HepG2 (cell line): Measurements from ENCODE around the gene KDM6B. TPM values are rescaled to one million over a fixed set of nuclear protein-coding genes. Genes with fewer than 3 reads are reported as not detected.

Source experiments
- ATAC-seq: fragments of 200-7000 bp; cut with Tn5 transposase; 3 replicates; pipeline ENCODE4 v1.9.1; 2020; ENCODE audit warnings: mild to moderate bottlenecking, moderate library complexity
- BruUV-seq: library from RNA; stranded (reverse); fragments of 400-500 nt; replicated peaks from 2 replicates; lab custom pipeline; 2021; lab: Mats Ljungman, UMichigan
- CTCF ChIA-PET: fragments of 300-600 bp; formaldehyde crosslinking; extraction: SDS; loops from one replicate; lab custom pipeline; 2021; ENCODE audit warnings: low total read pairs, inconsistent platforms, low intra/inter-chr PET ratio; lab: Yijun Ruan, JAX
- POLR2A ChIA-PET: fragments of 350-600 bp; sonication (Branson Sonifier 250); formaldehyde crosslinking; loops from one replicate; lab custom pipeline; 2020; ENCODE audit warnings: antibody characterized with exemption, inconsistent platforms; lab: Yijun Ruan, JAX
- DNase-seq: peaks from one replicate; pipeline ENCODE4 v3.0.0-alpha.2; 2015; ENCODE audit warnings: low spot score
- FAIRE-seq: peaks from 3 replicates; lab custom pipeline; 2011; peaks lifted over from hg19 to GRCh38; lab: Jason Lieb, UNC
- H2AFZ ChIP-seq: one replicate; pipeline ENCODE4 v1.6.1; 2011; ENCODE audit warnings: low read length, inconsistent platforms
- H3K27ac ChIP-seq: fragments of 300-600 bp; 3 replicates; pipeline ENCODE4 v1.8.0; 2011; ENCODE audit warnings: mixed run types, mild to moderate bottlenecking, mixed read lengths, low read length, inconsistent platforms; ENCODE audit not compliant: insufficient read depth; ENCODE audit errors: extremely low read length
- H3K27me3 ChIP-seq, 2 experiments: fragments of 200-600 bp in 1 of 2; 2 replicates in 1 of 2; 3 replicates in 1 of 2; pipeline versions ENCODE4 v1.6.0 to v1.8.0; 2011; ENCODE audit warnings: low read length in 2 of 2, mild to moderate bottlenecking in 2 of 2, moderate library complexity in 2 of 2, inconsistent platforms in 1 of 2; ENCODE audit not compliant: insufficient read depth in 2 of 2, control insufficient read depth in 1 of 2
- H3K36me3 ChIP-seq, 2 experiments: fragments of 200-600 bp in 1 of 2; replicated peaks in 1 of 2; 2 replicates in 1 of 2; 3 replicates in 1 of 2; pipeline versions ENCODE4 v1.5.1 to v1.8.0; 2011; ENCODE audit warnings: low read length in 2 of 2, inconsistent platforms in 1 of 2; ENCODE audit not compliant: insufficient read depth in 2 of 2, control insufficient read depth in 1 of 2
- H3K4me1 ChIP-seq: 2 replicates; pipeline ENCODE4 v1.5.1; 2012; ENCODE audit warnings: low read length, inconsistent platforms; ENCODE audit not compliant: insufficient read depth
- H3K4me2 ChIP-seq: 2 replicates; pipeline ENCODE4 v1.6.0; 2011; ENCODE audit warnings: low read depth, low read length, inconsistent platforms
- H3K4me3 ChIP-seq, 3 experiments: fragments of 200-600 bp in 1 of 3; sonication (generic), shearing (Covaris generic) in 1 of 3; replicated peaks in 1 of 3; 2 replicates each; pipeline ENCODE4 v1.5.1; 2011 to 2016; ENCODE audit warnings: low read length in 3 of 3, inconsistent platforms in 2 of 3, low read depth in 2 of 3, mild to moderate bottlenecking in 2 of 3, control low read depth in 1 of 3, mixed read lengths in 1 of 3; ENCODE audit not compliant: insufficient read depth in 1 of 3
- H3K79me2 ChIP-seq: one replicate; pipeline ENCODE4 v1.6.1; 2011; ENCODE audit warnings: low read length, inconsistent platforms; ENCODE audit not compliant: insufficient read depth
- H3K9ac ChIP-seq: 2 replicates; pipeline ENCODE4 v1.6.0; 2011; ENCODE audit warnings: mild to moderate bottlenecking, low read depth, low read length, inconsistent platforms; ENCODE audit not compliant: insufficient read depth
- H3K9me3 ChIP-seq: 2 replicates; pipeline ENCODE4 v1.5.1; 2012; ENCODE audit warnings: mild to moderate bottlenecking, low read length
- H4K20me1 ChIP-seq: 2 replicates; pipeline ENCODE4 v1.6.0; 2011; ENCODE audit warnings: inconsistent platforms, mild to moderate bottlenecking, low read length, moderate library complexity; ENCODE audit not compliant: insufficient read depth
- ETV6 ChIP-seq: sonication (generic); formaldehyde crosslinking; conservative IDR thresholded peaks from 2 replicates; pipeline ENCODE4 v1.4.0; 2020; ENCODE audit warnings: missing genetic modification reagents
- FLYWCH1 ChIP-seq: sonication (generic); formaldehyde crosslinking; IDR thresholded peaks from 2 replicates; pipeline ENCODE4 v1.8.1; 2023; ENCODE audit warnings: mild to moderate bottlenecking, missing genetic modification reagents
- MAZ ChIP-seq, 2 experiments: sonication (generic) in 1 of 2; formaldehyde crosslinking in 1 of 2; IDR thresholded peaks; 2 replicates each; pipeline versions ENCODE4 v1.5.0 to v1.6.1; 2012 to 2020; ENCODE audit warnings: low read depth in 2 of 2, mild to moderate bottlenecking in 2 of 2, borderline replicate concordance in 1 of 2, improper control_type of control experiment in 1 of 2, low read length in 1 of 2, missing genetic modification reagents in 1 of 2, moderate library complexity in 1 of 2
- POLR2A ChIP-seq, 2 experiments: IDR thresholded peaks; 2 replicates each; pipeline ENCODE4 v1.6.1; 2011; ENCODE audit warnings: low read depth in 2 of 2, low read length in 2 of 2, mild to moderate bottlenecking in 1 of 2, moderate library complexity in 1 of 2; ENCODE audit not compliant: insufficient read depth in 1 of 2
- SALL1 ChIP-seq: sonication (generic); formaldehyde crosslinking; IDR thresholded peaks from 2 replicates; pipeline ENCODE4 v1.8.0; 2022; ENCODE audit warnings: mild to moderate bottlenecking, missing genetic modification reagents
- SMYD3 ChIP-seq: sonication (generic); formaldehyde crosslinking; IDR thresholded peaks from 2 replicates; pipeline ENCODE4 v1.8.1; 2023; ENCODE audit warnings: mild to moderate bottlenecking, missing genetic modification reagents
- TSC22D2 ChIP-seq: sonication (generic); formaldehyde crosslinking; IDR thresholded peaks from 2 replicates; pipeline ENCODE4 v1.5.1; 2020; ENCODE audit warnings: missing genetic modification reagents, mild to moderate bottlenecking, borderline replicate concordance
- ZBTB43 ChIP-seq: sonication (generic); formaldehyde crosslinking; conservative IDR thresholded peaks from 2 replicates; pipeline ENCODE4 v1.4.0; 2020; ENCODE audit warnings: missing genetic modification reagents
- ZNF263 ChIP-seq: sonication (generic); formaldehyde crosslinking; IDR thresholded peaks from 2 replicates; pipeline ENCODE4 v1.4.0; 2020; ENCODE audit warnings: missing genetic modification reagents
- ZNF879 ChIP-seq: sonication (generic); formaldehyde crosslinking; IDR thresholded peaks from 2 replicates; pipeline ENCODE4 v1.8.1; 2023; ENCODE audit warnings: missing genetic modification reagents
- WGBS: methylation state at CpG from one replicate; pipeline ENCODE4 v1.1.6; 2017; ENCODE audit warnings: low lambda C conversion rate; 5-methylcytosine and 5-hydroxymethylcytosine counted together
- in situ Hi-C: cut with HindIII; loops from 2 replicates; pipeline ENCODE4 v1.10.0; 2017; ENCODE audit warnings: low pct_unique_long_range_greater_than_20kb; ENCODE audit not compliant: extremely low pct_ligation_motif_present
- intact Hi-C: fragments of 100-400 bp; cut with micrococcal nuclease; formaldehyde crosslinking; loops from one replicate; pipeline ENCODE4 v1.10.0; 2022; ENCODE audit not compliant: unreplicated experiment
- polyA plus RNA-seq, 8 experiments: library from polyadenylated mRNA; depleted of rRNA in 3 of 8; stranded (reverse) in 7 of 8; unstranded in 1 of 8; fragments of >200 nt; fragmentation: Illumina TruSeq in 4 of 8; extraction: Trizol in 4 of 8; gene quantifications; 2 replicates each; pipeline versions ENCODE4 v1.2.1 to v1.2.3, GENCODE V29; 2011 to 2016; ENCODE audit warnings: low read depth in 4 of 8, missing spikeins in 1 of 8, mixed read lengths in 1 of 8; ENCODE audit not compliant: insufficient read depth in 1 of 8
- total RNA-seq, 5 experiments: library from RNA; depleted of rRNA; stranded (reverse); fragments of >200 nt; fragmentation: Illumina TruSeq; extraction: Trizol; gene quantifications; 2 replicates each; pipeline ENCODE4 v1.2.3, GENCODE V29; 2016; ENCODE audit warnings: low read depth in 1 of 5
- TF ChIP-seq, protein P1 (sequence below), 2 experiments: sonication (generic) in 1 of 2; formaldehyde crosslinking in 1 of 2; IDR thresholded peaks; 2 replicates each; pipeline versions ENCODE4 v1.4.0 to v1.6.1; 2018 to 2020; ENCODE audit warnings: missing genetic modification reagents in 2 of 2, borderline replicate concordance in 1 of 2, low read depth in 1 of 2, mild to moderate bottlenecking in 1 of 2, missing biosample characterization in 1 of 2
- TF ChIP-seq, protein P2 (sequence below): sonication (generic); formaldehyde crosslinking; IDR thresholded peaks from 2 replicates; pipeline ENCODE4 v1.8.0; 2022; ENCODE audit warnings: low read depth, missing genetic modification reagents

KDM6B gene
- total and polyA plus RNA-seq, 2 of the 13 experiments (the other 11 are each of a cell fraction or from before 2014, with no cell fraction given) = 1.3 to 2.1 TPM

DNA sequence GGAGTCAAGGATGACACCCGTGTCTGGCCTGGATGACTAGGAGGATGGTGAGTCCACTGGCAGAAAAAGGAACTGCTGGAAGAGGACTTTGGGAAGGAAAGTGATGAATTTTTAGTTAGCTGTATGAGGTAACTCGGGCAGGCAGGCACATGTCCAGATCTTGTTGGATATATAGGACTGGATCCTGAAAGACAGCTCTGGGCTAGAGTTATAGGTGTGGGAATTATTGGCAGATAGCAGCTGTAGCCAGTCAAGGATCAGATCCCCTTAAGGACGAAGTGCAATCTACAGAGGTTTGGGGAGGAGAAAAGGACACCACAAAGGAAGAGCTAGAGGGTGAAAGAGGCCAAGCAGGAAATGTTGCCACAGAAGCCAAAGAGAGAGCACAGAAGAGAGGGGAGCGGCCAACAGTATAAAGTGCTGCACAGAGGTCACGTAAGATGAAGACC lies 33.9 kb downstream of the KDM6B start:
- Histone ChIP-seq H3K27me3 (no peaks in the 10 kb centered on the region), H3K4me3 (no peak overlapping the region), H3K4me2 (peak overlapping the region; percentile 38; the same call in 1 of the 2 replicates), H3K27ac (no peak overlapping the region), H3K36me3 (no peaks in the 10 kb centered on the region), H3K79me2 (no peaks in the 10 kb centered on the region), H3K4me1 (peaks cover 34% of the 10 kb centered on the region), H4K20me1 (no peaks in the 10 kb centered on the region), H3K9ac (no peak overlapping the region), H3K9me3 (peaks cover 8% of the 10 kb centered on the region), H2AFZ (no peak overlapping the region)
- ChIA-PET POLR2A (interaction anchor here (1.0 to 1.9 kb wide), 2 partner anchors 11 to 18 kb away, joined by 3 to 6 read pairs; partner anchors contain the start of gene NAA38), CTCF (no interaction called here)
- intact Hi-C loops (no loop called here), in situ Hi-C loops (no loop called here)
- peak; percentile 52; the same call in 2 of the 3 replicates for ATAC-seq
- DNase-seq = no peak
- TF ChIP-seq POLR2A (IDR thresholded peaks at IDR 0.05; ENCODE audit: insufficient read depth in 1 of 2, low read depth in 2 of 2, low read length in 2 of 2) = no peak
- TF ChIP-seq FLYWCH1 (CRISPR knock-in tag) = no peak
- TF ChIP-seq ZNF263 = peak; percentile 40; the same call in 1 of the 2 replicates
- no peak for TF ChIP-seq ZNF879 (CRISPR knock-in tag)
- WGBS = 46% methylated on average over 5 of the region's 5 CpGs
- FAIRE-seq = no peak
- no TSS peak for BruUV-seq

- H3K9me3 ChIP-seq = no peaks in the 10 kb centered on the region
- no peak for FAIRE-seq
- H2AFZ ChIP-seq = no peak overlapping the region
- BruUV-seq = no TSS peak
- no peak overlapping the region for H3K4me2 ChIP-seq
- no peaks in the 10 kb centered on the region for H4K20me1 ChIP-seq
- ChIA-PET CTCF (no interaction called here), POLR2A (no interaction called here)
- no peak for ATAC-seq
- DNase-seq = no peak
- in situ Hi-C loops = no loop called here
- H3K79me2 ChIP-seq = no peaks in the 10 kb centered on the region
- H3K9ac ChIP-seq = no peak overlapping the region
- no peak overlapping the region for H3K27ac ChIP-seq
- H3K4me1 ChIP-seq = peaks cover 10% of the 10 kb centered on the region
- no peaks in the 10 kb centered on the region for H3K36me3 ChIP-seq
- intact Hi-C loops = no loop called here
- no peaks in the 10 kb centered on the region for H3K27me3 ChIP-seq
- H3K4me3 ChIP-seq = no peak overlapping the region
- 37% methylated on average over 4 of the region's 4 CpGs for WGBS
- no peak for TF ChIP-seq TSC22D2
- no peak for TF ChIP-seq ZBTB43 (CRISPR knock-in tag)
- TF ChIP-seq SMYD3 (CRISPR knock-in tag) = no peak
- no peak for TF ChIP-seq SALL1 (CRISPR knock-in tag)
- no peak for TF ChIP-seq ETV6 (CRISPR knock-in tag)
- TF ChIP-seq, protein P1, sequence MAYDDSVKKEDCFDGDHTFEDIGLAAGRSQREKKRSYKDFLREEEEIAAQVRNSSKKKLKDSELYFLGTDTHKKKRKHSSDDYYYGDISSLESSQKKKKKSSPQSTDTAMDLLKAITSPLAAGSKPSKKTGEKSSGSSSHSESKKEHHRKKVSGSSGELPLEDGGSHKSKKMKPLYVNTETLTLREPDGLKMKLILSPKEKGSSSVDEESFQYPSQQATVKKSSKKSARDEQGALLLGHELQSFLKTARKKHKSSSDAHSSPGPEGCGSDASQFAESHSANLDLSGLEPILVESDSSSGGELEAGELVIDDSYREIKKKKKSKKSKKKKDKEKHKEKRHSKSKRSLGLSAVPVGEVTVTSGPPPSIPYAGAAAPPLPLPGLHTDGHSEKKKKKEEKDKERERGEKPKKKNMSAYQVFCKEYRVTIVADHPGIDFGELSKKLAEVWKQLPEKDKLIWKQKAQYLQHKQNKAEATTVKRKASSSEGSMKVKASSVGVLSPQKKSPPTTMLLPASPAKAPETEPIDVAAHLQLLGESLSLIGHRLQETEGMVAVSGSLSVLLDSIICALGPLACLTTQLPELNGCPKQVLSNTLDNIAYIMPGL (CRISPR knock-in tag; IDR thresholded peaks at IDR 0.05; ENCODE audit: borderline replicate concordance in 1 of 2, low read depth in 1 of 2) = no peak
- TF ChIP-seq MAZ (IDR thresholded peaks at IDR 0.05; ENCODE audit: borderline replicate concordance, low read depth, low read length) = no peak
- no peak for TF ChIP-seq MAZ (CRISPR knock-in tag; IDR thresholded peaks at IDR 0.05; ENCODE audit: low read depth)
- TF ChIP-seq, protein P2, sequence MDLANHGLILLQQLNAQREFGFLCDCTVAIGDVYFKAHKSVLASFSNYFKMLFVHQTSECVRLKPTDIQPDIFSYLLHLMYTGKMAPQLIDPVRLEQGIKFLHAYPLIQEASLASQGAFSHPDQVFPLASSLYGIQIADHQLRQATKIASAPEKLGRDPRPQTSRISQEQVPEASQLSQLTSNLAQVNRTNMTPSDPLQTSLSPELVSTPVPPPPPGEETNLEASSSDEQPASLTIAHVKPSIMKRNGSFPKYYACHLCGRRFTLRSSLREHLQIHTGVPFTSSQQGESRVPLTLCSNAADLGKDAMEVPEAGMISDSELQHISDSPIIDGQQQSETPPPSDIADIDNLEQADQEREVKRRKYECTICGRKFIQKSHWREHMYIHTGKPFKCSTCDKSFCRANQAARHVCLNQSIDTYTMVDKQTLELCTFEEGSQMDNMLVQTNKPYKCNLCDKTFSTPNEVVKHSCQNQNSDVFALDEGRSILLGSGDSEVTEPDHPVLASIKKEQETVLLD (CRISPR knock-in tag) = no peak
These were observed 39.0 kb downstream of the KDM6B start for GRCh38 chr17:7873051-7873450.
